Sigmoid colon (tissue), 7 donors: ENCODE measurements around the gene RARS1. TPM values are rescaled to one million over a fixed set of nuclear protein-coding genes. Genes with fewer than 3 reads are reported as not detected.

Experiments
- DNase-seq: peaks from one replicate; pipeline ENCODE4 v3.0.0-alpha.2; 2019
- H3K27ac ChIP-seq, 4 donors: fragments of 200-600 bp; sonication (generic); one replicate each; pipeline ENCODE4 v1.5.1; 2016 to 2019; ENCODE audit warnings: mild to moderate bottlenecking in 1 of 4
- H3K27me3 ChIP-seq, 3 donors: fragments of 200-600 bp; sonication (generic); one replicate each; pipeline ENCODE4 v1.5.1; 2019; ENCODE audit warnings: mild to moderate bottlenecking in 1 of 3
- H3K36me3 ChIP-seq, 4 donors: fragments of 200-600 bp; sonication (generic); one replicate each; pipeline ENCODE4 v1.5.1; 2016 to 2019
- H3K4me1 ChIP-seq, 4 donors: fragments of 200-600 bp; sonication (generic); one replicate each; pipeline ENCODE4 v1.5.1; 2017 to 2019
- H3K4me3 ChIP-seq, 4 donors: fragments of 200-600 bp; sonication (generic); one replicate each; pipeline ENCODE4 v1.5.1; 2017 to 2019; ENCODE audit warnings: mild to moderate bottlenecking in 2 of 4, moderate library complexity in 1 of 4
- H3K9me3 ChIP-seq, 4 donors: fragments of 200-600 bp in 3 of 4; sonication (generic) in 3 of 4; one replicate each; pipeline versions ENCODE4 v1.5.1 to v1.6.1; 2013 to 2019
- CTCF ChIP-seq, 4 experiments: fragments of 450-650 bp in 3 of 4; fragments of 200-600 bp in 1 of 4; IDR thresholded peaks; one replicate each; pipeline ENCODE4 v1.5.1; 2016 to 2019; ENCODE audit warnings: antibody characterized with exemption in 4 of 4, mild to moderate bottlenecking in 3 of 4, moderate library complexity in 2 of 4
- EP300 ChIP-seq, 4 donors: sonication (generic); formaldehyde crosslinking; IDR thresholded peaks; one replicate each; pipeline ENCODE4 v1.6.1; 2017; ENCODE audit warnings: antibody characterized with exemption in 4 of 4
- POLR2A ChIP-seq, 2 donors: fragments of 450-650 bp; IDR thresholded peaks; one replicate each; pipeline ENCODE4 v1.6.1; 2016; ENCODE audit warnings: antibody characterized with exemption in 2 of 2, mild to moderate bottlenecking in 2 of 2, moderate library complexity in 2 of 2
- POLR2AphosphoS5 ChIP-seq, 4 donors: sonication (generic); formaldehyde crosslinking; IDR thresholded peaks; one replicate each; pipeline ENCODE4 v1.6.1; 2017; ENCODE audit warnings: antibody characterized with exemption in 4 of 4
- WGBS, 2 donors: extraction: QIAGEN DNeasy Blood & Tissue Kit; methylation state at CpG; one replicate each; pipeline ENCODE4 v1.1.7; 2013; 5-methylcytosine and 5-hydroxymethylcytosine counted together
- intact Hi-C: fragments of 100-400 bp; cut with DNase I; formaldehyde crosslinking; loops from one replicate; pipeline ENCODE4 v1.15.1; 2023
- polyA plus RNA-seq, 3 donors: library from polyadenylated mRNA; stranded (reverse); fragments of 200-250 nt; gene quantifications; one replicate each; pipeline ENCODE4 v1.2.3, GENCODE V29; 2013
- total RNA-seq, 4 donors: library from RNA; depleted of rRNA; stranded (reverse); fragments of >200 nt; gene quantifications; one replicate each; pipeline ENCODE4 v1.1.0, GENCODE V29; 2016
- donor health status: healthy with polysubstance abuse.
- donor health status: Bipolar disorder and iron deficiency.
- donor health status: healthy.

RARS1 gene
- total and polyA plus RNA-seq, 7 donors, result 21.0 to 91.1 (median 65.8) TPM

GRCh38 chr5:168482361-168482760, 3.9 kb upstream of the RARS1 start:
- no peaks in the 10 kb centered on the region for H3K9me3 ChIP-seq
- no peak overlapping the region for H3K27ac ChIP-seq
- no peak overlapping the region for H3K4me3 ChIP-seq
- TF ChIP-seq POLR2A (IDR thresholded peaks at IDR 0.05) (no peak), POLR2AphosphoS5 (IDR thresholded peaks at IDR 0.05) (no peak), EP300 (IDR thresholded peaks at IDR 0.05) (no peak), CTCF (IDR thresholded peaks at IDR 0.05) (no peak)
- intact Hi-C loops, result no loop called here
- DNase-seq, result no peak
- no peaks in the 10 kb centered on the region for H3K36me3 ChIP-seq
- peaks cover 0 to 10% (median 4%) of the 10 kb centered on the region in 4 donors for H3K4me1 ChIP-seq
- 76 to 79% methylated on average over 5 of the region's 5 CpGs for WGBS, 2 donors
- H3K27me3 ChIP-seq, result no peaks in the 10 kb centered on the region

GRCh38 chr5:168489059-168489458, 2.8 kb downstream of the RARS1 start:
- Histone ChIP-seq H3K9me3 (no peaks in the 10 kb centered on the region), H3K27ac (no peak overlapping the region), H3K4me3 (no peak overlapping the region), H3K4me1 (peaks cover 0 to 13% (median 10%) of the 10 kb centered on the region in 4 donors), H3K36me3 (peaks cover 5 to 61% (median 25%) of the 10 kb centered on the region in 4 donors), H3K27me3 (no peaks in the 10 kb centered on the region)
- no peak for DNase-seq
- intact Hi-C loops, result loop anchor here (5.0 kb wide), 1 partner anchor 222 kb away; no protein-coding TSS in a partner anchor
- WGBS, 2 donors, result 95 to 96% methylated on average over 3 of the region's 3 CpGs
- TF ChIP-seq POLR2AphosphoS5 (IDR thresholded peaks at IDR 0.05) (no peak), EP300 (IDR thresholded peaks at IDR 0.05) (no peak), POLR2A (IDR thresholded peaks at IDR 0.05) (no peak), CTCF (IDR thresholded peaks at IDR 0.05) (no peak)

GRCh38 chr5:168494057-168494555, 7.8 kb downstream of the RARS1 start:
- 96% methylated on average over 5 of the region's 5 CpGs for WGBS, 2 donors
- Histone ChIP-seq H3K4me3 (no peak overlapping the region), H3K9me3 (no peaks in the 10 kb centered on the region), H3K27ac (no peak overlapping the region), H3K36me3 (peaks cover 13 to 100% (median 53%) of the 10 kb centered on the region in 4 donors), H3K27me3 (no peaks in the 10 kb centered on the region), H3K4me1 (no peaks in the 10 kb centered on the region)
- DNase-seq, result no peak
- no peak for TF ChIP-seq POLR2A (IDR thresholded peaks at IDR 0.05)
- TF ChIP-seq CTCF (IDR thresholded peaks at IDR 0.05), result no peak
- TF ChIP-seq POLR2AphosphoS5 (IDR thresholded peaks at IDR 0.05), result no peak
- TF ChIP-seq EP300 (IDR thresholded peaks at IDR 0.05), result no peak
- intact Hi-C loops, result no loop called here

GRCh38 chr5:168502563-168503237, 16.4 kb downstream of the RARS1 start:
- H3K27me3 ChIP-seq, result no peaks in the 10 kb centered on the region
- H3K9me3 ChIP-seq, result no peaks in the 10 kb centered on the region
- intact Hi-C loops, result no loop called here
- TF ChIP-seq POLR2A (IDR thresholded peaks at IDR 0.05) (no peak), CTCF (IDR thresholded peaks at IDR 0.05) (no peak), EP300 (IDR thresholded peaks at IDR 0.05) (no peak), POLR2AphosphoS5 (IDR thresholded peaks at IDR 0.05) (no peak)
- WGBS, 2 donors, result 94 to 95% methylated on average over 7 of the region's 7 CpGs
- H3K4me3 ChIP-seq, result no peak overlapping the region
- H3K27ac ChIP-seq, result no peak overlapping the region
- H3K4me1 ChIP-seq, result no peaks in the 10 kb centered on the region
- no peak for DNase-seq
- H3K36me3 ChIP-seq, result peaks cover 8 to 94% (median 33%) of the 10 kb centered on the region in 4 donors
